Gastrocnemius medialis (tissue), 4 donors: ENCODE results near the gene QSOX2.

Source experiments
- POLR2A ChIP-seq, 2 donors: fragments of 450-650 bp; IDR thresholded peaks; one replicate each; pipeline ENCODE4 v1.6.1; 2017; ENCODE audit warnings: antibody characterized with exemption in 2 of 2, mild to moderate bottlenecking in 2 of 2, moderate library complexity in 2 of 2
- TF ChIP-seq, protein P1 (sequence below), 5 experiments: fragments of 450-650 bp in 3 of 5; fragments of 200-600 bp in 2 of 5; sonication (generic) in 2 of 5; IDR thresholded peaks in 4 of 5; conservative IDR thresholded peaks in 1 of 5; 1 replicate in 4 of 5; 2 replicates in 1 of 5; pipeline ENCODE4 v1.5.1; 2016 to 2019; ENCODE audit warnings: antibody characterized with exemption in 5 of 5, mild to moderate bottlenecking in 3 of 5, moderate library complexity in 3 of 5

- TF ChIP-seq, protein P1, sequence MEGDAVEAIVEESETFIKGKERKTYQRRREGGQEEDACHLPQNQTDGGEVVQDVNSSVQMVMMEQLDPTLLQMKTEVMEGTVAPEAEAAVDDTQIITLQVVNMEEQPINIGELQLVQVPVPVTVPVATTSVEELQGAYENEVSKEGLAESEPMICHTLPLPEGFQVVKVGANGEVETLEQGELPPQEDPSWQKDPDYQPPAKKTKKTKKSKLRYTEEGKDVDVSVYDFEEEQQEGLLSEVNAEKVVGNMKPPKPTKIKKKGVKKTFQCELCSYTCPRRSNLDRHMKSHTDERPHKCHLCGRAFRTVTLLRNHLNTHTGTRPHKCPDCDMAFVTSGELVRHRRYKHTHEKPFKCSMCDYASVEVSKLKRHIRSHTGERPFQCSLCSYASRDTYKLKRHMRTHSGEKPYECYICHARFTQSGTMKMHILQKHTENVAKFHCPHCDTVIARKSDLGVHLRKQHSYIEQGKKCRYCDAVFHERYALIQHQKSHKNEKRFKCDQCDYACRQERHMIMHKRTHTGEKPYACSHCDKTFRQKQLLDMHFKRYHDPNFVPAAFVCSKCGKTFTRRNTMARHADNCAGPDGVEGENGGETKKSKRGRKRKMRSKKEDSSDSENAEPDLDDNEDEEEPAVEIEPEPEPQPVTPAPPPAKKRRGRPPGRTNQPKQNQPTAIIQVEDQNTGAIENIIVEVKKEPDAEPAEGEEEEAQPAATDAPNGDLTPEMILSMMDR (IDR thresholded peaks at IDR 0.05 in 4 of 5, conservative IDR thresholded peaks at IDR 0.05 in 1 of 5) = peak; percentile 60 to 85 (median 74)
- no peak for TF ChIP-seq POLR2A (IDR thresholded peaks at IDR 0.05)
These were observed 38.0 kb upstream of the QSOX2 start for GRCh38 chr9:136283291-136284235.
